ENCODE data around the gene RAX2. TPM values are rescaled to one million over a fixed set of nuclear protein-coding genes. Genes with fewer than 3 reads are reported as not detected.

The RAX2 gene
- total and polyA plus RNA-seq, 9 of the 15 experiments (the other 6 are each of a cell fraction or from before 2014, with no cell fraction given): not detected

GRCh38 chr19:3761382-3762129 lies 10.5 kb downstream of the RAX2 start, which contains the start of gene APBA3 (continued):
- TF ChIP-seq ZNF318 (IDR thresholded peaks at IDR 0.05; ENCODE audit: borderline replicate concordance in 1 of 2, low read depth in 1 of 2) (no peak), RCOR1 (IDR thresholded peaks at IDR 0.05; ENCODE audit: borderline replicate concordance in 1 of 2, low read depth in 2 of 2, low read length in 2 of 2) (peak in 1 of 2 experiments; percentile 65; a peak in 3 of 4 replicates), NEUROD1 (IDR thresholded peaks at IDR 0.05; ENCODE audit: borderline replicate concordance, low read depth, low read length, partially characterized antibody) (no peak), HNRNPH1 (optimal IDR thresholded peaks at IDR 0.05; ENCODE audit: low read depth, low read length) (no peak), FOXA1 (IDR thresholded peaks at IDR 0.05; ENCODE audit: borderline replicate concordance) (no peak), ZNF644 (tag; IDR thresholded peaks at IDR 0.05; ENCODE audit: low read depth) (no peak), MTA1 (IDR thresholded peaks at IDR 0.05; ENCODE audit: borderline replicate concordance) (peak; percentile 35; the same call in 1 of the 2 replicates), ZNF583 (CRISPR knock-in tag; IDR thresholded peaks at IDR 0.05) (0 out of 2 replicates have a peak, but pooled peaks have one; percentile 36), PHF8 (IDR thresholded peaks at IDR 0.05; ENCODE audit: borderline replicate concordance, low read length) (peak; percentile 82; the same call in 1 of the 2 replicates), TCF15 (CRISPR knock-in tag; IDR thresholded peaks at IDR 0.05) (peak; percentile 37; the same call in 1 of the 2 replicates), FOSL1 (tag; conservative IDR thresholded peaks at IDR 0.05) (no peak), CGGBP1 (CRISPR knock-in tag; IDR thresholded peaks at IDR 0.05) (no peak), MAZ (CRISPR knock-in tag; conservative IDR thresholded peaks at IDR 0.05 in 1 of 2, IDR thresholded peaks at IDR 0.05 in 1 of 2) (peak; percentile 78; a peak in 3 of 4 replicates), IFI16 (CRISPR knock-in tag; IDR thresholded peaks at IDR 0.05) (no peak), MCM2 (IDR thresholded peaks at IDR 0.05; ENCODE audit: low read depth) (no peak), LARP7 (IDR thresholded peaks at IDR 0.05) (0 out of 2 replicates have a peak, but pooled peaks have one; percentile 17), MCM3 (IDR thresholded peaks at IDR 0.05) (no peak), RBM14 (IDR thresholded peaks at IDR 0.05; ENCODE audit: borderline replicate concordance, insufficient read depth, low read depth, low read length) (no peak), NFATC3 (IDR thresholded peaks at IDR 0.05) (peak; percentile 91)

Data from K562 (cell line).